SU-DHL-6 (cell line): ENCODE results near the gene HEXD.
"Not testable (repeated sequence)": the region's sequence is repeated elsewhere in the genome, so short reads cannot be mapped to it uniquely, and the experiment has no call there.

Experiments used
- EZH2phosphoT487 ChIP-seq: fragments of 200-600 bp; sonication (generic), shearing (Covaris generic); conservative IDR thresholded peaks from 2 replicates; pipeline ENCODE4 v1.6.1; 2018; ENCODE audit warnings: mild to moderate bottlenecking, antibody characterized with exemption, low read length, moderate library complexity, mixed read lengths
- TF ChIP-seq, protein P1 (sequence below): fragments of 200-600 bp; sonication (generic); IDR thresholded peaks from one replicate; pipeline ENCODE4 v1.5.1; 2017; ENCODE audit warnings: antibody characterized with exemption, mild to moderate bottlenecking, low read length, moderate library complexity; ENCODE audit not compliant: insufficient read depth, poor library complexity, severe bottlenecking

GRCh38 chr17:82382220-82382932 lies 35.8 kb upstream of the HEXD start:
- TF ChIP-seq, protein P1, sequence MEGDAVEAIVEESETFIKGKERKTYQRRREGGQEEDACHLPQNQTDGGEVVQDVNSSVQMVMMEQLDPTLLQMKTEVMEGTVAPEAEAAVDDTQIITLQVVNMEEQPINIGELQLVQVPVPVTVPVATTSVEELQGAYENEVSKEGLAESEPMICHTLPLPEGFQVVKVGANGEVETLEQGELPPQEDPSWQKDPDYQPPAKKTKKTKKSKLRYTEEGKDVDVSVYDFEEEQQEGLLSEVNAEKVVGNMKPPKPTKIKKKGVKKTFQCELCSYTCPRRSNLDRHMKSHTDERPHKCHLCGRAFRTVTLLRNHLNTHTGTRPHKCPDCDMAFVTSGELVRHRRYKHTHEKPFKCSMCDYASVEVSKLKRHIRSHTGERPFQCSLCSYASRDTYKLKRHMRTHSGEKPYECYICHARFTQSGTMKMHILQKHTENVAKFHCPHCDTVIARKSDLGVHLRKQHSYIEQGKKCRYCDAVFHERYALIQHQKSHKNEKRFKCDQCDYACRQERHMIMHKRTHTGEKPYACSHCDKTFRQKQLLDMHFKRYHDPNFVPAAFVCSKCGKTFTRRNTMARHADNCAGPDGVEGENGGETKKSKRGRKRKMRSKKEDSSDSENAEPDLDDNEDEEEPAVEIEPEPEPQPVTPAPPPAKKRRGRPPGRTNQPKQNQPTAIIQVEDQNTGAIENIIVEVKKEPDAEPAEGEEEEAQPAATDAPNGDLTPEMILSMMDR = not testable (repeated sequence)
- TF ChIP-seq EZH2phosphoT487 = not testable (repeated sequence)
